Keratinocyte (primary cell): ENCODE results near the gene RIBC1.

Source experiments
- EZH2 ChIP-seq: IDR thresholded peaks from one replicate; pipeline ENCODE4 v1.6.1; 2012; ENCODE audit warnings: inconsistent platforms, mild to moderate bottlenecking, low read length, moderate library complexity
- TF ChIP-seq, protein P1 (sequence below), 3 experiments: IDR thresholded peaks in 1 of 3; conservative IDR thresholded peaks in 1 of 3; optimal IDR thresholded peaks in 1 of 3; 2 replicates in 2 of 3; 3 replicates in 1 of 3; pipeline versions ENCODE3 to v1.5.1; 2011; ENCODE audit warnings: low read length in 3 of 3, mild to moderate bottlenecking in 3 of 3, moderate library complexity in 2 of 3, control low read depth in 1 of 3, inconsistent platforms in 1 of 3; ENCODE audit not compliant: insufficient read depth in 2 of 3; ENCODE audit errors: extremely low read depth in 1 of 3

DNA sequence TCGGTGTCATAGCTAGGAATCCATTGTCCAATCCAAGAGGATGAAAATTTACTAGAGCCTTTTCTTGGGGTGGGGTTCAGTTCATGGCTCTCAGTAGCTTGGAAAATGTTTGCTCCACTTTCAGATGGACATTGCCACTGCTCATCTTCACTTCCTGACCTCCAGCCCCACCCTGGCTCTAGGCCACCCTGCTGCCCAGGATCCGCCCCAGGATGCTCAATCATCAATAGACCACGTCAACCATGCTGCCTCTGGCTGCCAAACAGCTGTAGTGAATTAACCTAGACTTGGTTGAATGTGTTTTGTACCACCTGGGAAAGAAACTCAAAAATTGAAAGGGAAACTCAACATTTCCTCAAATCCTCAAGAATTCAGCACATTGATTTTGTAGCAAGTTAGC lies 48.7 kb downstream of the RIBC1 start:
- no peak for TF ChIP-seq EZH2
- TF ChIP-seq, protein P1, sequence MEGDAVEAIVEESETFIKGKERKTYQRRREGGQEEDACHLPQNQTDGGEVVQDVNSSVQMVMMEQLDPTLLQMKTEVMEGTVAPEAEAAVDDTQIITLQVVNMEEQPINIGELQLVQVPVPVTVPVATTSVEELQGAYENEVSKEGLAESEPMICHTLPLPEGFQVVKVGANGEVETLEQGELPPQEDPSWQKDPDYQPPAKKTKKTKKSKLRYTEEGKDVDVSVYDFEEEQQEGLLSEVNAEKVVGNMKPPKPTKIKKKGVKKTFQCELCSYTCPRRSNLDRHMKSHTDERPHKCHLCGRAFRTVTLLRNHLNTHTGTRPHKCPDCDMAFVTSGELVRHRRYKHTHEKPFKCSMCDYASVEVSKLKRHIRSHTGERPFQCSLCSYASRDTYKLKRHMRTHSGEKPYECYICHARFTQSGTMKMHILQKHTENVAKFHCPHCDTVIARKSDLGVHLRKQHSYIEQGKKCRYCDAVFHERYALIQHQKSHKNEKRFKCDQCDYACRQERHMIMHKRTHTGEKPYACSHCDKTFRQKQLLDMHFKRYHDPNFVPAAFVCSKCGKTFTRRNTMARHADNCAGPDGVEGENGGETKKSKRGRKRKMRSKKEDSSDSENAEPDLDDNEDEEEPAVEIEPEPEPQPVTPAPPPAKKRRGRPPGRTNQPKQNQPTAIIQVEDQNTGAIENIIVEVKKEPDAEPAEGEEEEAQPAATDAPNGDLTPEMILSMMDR (optimal IDR thresholded peaks at IDR 0.05 in 1 of 3, IDR thresholded peaks at IDR 0.05 in 1 of 3, conservative IDR thresholded peaks at IDR 0.05 in 1 of 3; ENCODE audit: extremely low read depth in 1 of 3, insufficient read depth in 2 of 3, low read length in 3 of 3) = no peak
